Neural cell (in vitro differentiated cells): ENCODE data around the gene DHRS4L2. TPM values are rescaled to one million over a fixed set of nuclear protein-coding genes. Genes with fewer than 3 reads are reported as not detected.

Experiments
- H2AFZ ChIP-seq: fragments of 200-600, 300-800 bp; sonication (generic), shearing (Covaris generic); 2 replicates; pipeline ENCODE4 v1.6.0; 2014; ENCODE audit warnings: low read depth, mild to moderate bottlenecking, antibody characterized with exemption, low read length, moderate library complexity
- H3F3A ChIP-seq: fragments of 200-600 bp; shearing (Covaris generic); 2 replicates; pipeline ENCODE4 v1.6.1; 2016; ENCODE audit warnings: mild to moderate bottlenecking, moderate library complexity, mixed read lengths, antibody characterized with exemption, low read length; ENCODE audit not compliant: insufficient read depth, poor library complexity, severe bottlenecking
- H3K27ac ChIP-seq: fragments of 200-600, 300-800 bp; sonication (generic), shearing (Covaris generic); 2 replicates; pipeline ENCODE4 v1.5.1; 2014; ENCODE audit warnings: mild to moderate bottlenecking, low read length, moderate library complexity
- H3K27me3 ChIP-seq: fragments of 300-800, 200-600 bp; sonication (generic), shearing (Covaris generic); 2 replicates; pipeline ENCODE4 v1.6.0; 2014; ENCODE audit warnings: mild to moderate bottlenecking, low read depth, low read length, moderate library complexity; ENCODE audit not compliant: insufficient read depth
- H3K36me3 ChIP-seq: fragments of 300-800, 200-600 bp; sonication (generic), shearing (Covaris generic); 2 replicates; pipeline ENCODE4 v1.5.1; 2014; ENCODE audit warnings: mild to moderate bottlenecking, antibody characterized with exemption, low read length, moderate library complexity; ENCODE audit not compliant: insufficient read depth
- H3K4me2 ChIP-seq: fragments of 300-800, 200-600 bp; sonication (generic), shearing (Covaris generic); 2 replicates; pipeline ENCODE4 v1.6.0; 2014; ENCODE audit warnings: mild to moderate bottlenecking, low read length
- H3K4me3 ChIP-seq: fragments of 300-800, 200-600 bp; sonication (generic), shearing (Covaris generic); 2 replicates; pipeline ENCODE4 v1.5.1; 2014; ENCODE audit warnings: mild to moderate bottlenecking, low read length, moderate library complexity
- H3K79me2 ChIP-seq: fragments of 200-600 bp; shearing (Covaris generic); replicated peaks from 2 replicates; pipeline ENCODE4 v1.6.0; 2014; ENCODE audit warnings: mild to moderate bottlenecking, low read length, moderate library complexity; ENCODE audit not compliant: insufficient read depth
- H3K9ac ChIP-seq: fragments of 300-800, 200-600 bp; sonication (generic), shearing (Covaris generic); 2 replicates; pipeline ENCODE4 v1.6.1; 2016; ENCODE audit warnings: mild to moderate bottlenecking, low read length, mixed read lengths
- H3K9me2 ChIP-seq: fragments of 200-600 bp; shearing (Covaris generic); 2 replicates; pipeline ENCODE4 v1.6.1; 2016; ENCODE audit warnings: mild to moderate bottlenecking, low read length, mixed read lengths; ENCODE audit not compliant: insufficient read depth
- H3K9me3 ChIP-seq: fragments of 200-600, 300-800 bp; sonication (generic), shearing (Covaris generic); 2 replicates; pipeline ENCODE4 v1.6.1; 2016; ENCODE audit warnings: mild to moderate bottlenecking, mixed run types, low read length, moderate library complexity, mixed read lengths
- H4K20me1 ChIP-seq: fragments of 200-600 bp; shearing (Covaris generic); 2 replicates; pipeline ENCODE4 v1.6.1; 2016; ENCODE audit warnings: mild to moderate bottlenecking, mixed run types; ENCODE audit not compliant: insufficient read depth
- EP300 ChIP-seq: fragments of 450-650 bp; conservative IDR thresholded peaks from 2 replicates; pipeline ENCODE4 v1.6.1; 2014; ENCODE audit warnings: antibody characterized with exemption, mild to moderate bottlenecking, moderate library complexity; ENCODE audit not compliant: poor library complexity, severe bottlenecking
- EZH2 ChIP-seq: fragments of 200-600, 300-800 bp; shearing (Covaris generic), sonication (generic); IDR thresholded peaks from 2 replicates; pipeline ENCODE4 v1.6.1; 2014; ENCODE audit warnings: antibody characterized with exemption, low read length, borderline replicate concordance, mild to moderate bottlenecking; ENCODE audit not compliant: insufficient read depth, poor library complexity, severe bottlenecking
- MXI1 ChIP-seq: fragments of 450-650 bp; conservative IDR thresholded peaks from 2 replicates; pipeline ENCODE4 v1.6.1; 2014; ENCODE audit warnings: antibody characterized with exemption, mild to moderate bottlenecking; ENCODE audit not compliant: poor library complexity, severe bottlenecking
- POLR2AphosphoS5 ChIP-seq: IDR thresholded peaks from 2 replicates; pipeline ENCODE4 v1.6.1; 2012
- RAD21 ChIP-seq: fragments of 450-650 bp; conservative IDR thresholded peaks from 2 replicates; pipeline ENCODE4 v1.6.1; 2014; ENCODE audit warnings: antibody characterized with exemption, mild to moderate bottlenecking, moderate library complexity
- SMC3 ChIP-seq: fragments of 450-650 bp; conservative IDR thresholded peaks from 2 replicates; pipeline ENCODE4 v1.6.1; 2014; ENCODE audit warnings: antibody characterized with exemption, mild to moderate bottlenecking, moderate library complexity; ENCODE audit not compliant: poor library complexity
- TAF1 ChIP-seq: IDR thresholded peaks from 2 replicates; pipeline ENCODE4 v1.6.1; 2012; ENCODE audit warnings: low read depth
- polyA plus RNA-seq: library from polyadenylated mRNA; depleted of rRNA; stranded (reverse); fragments of >200 nt; gene quantifications from 2 replicates; pipeline ENCODE4 v1.2.3, GENCODE V29; 2014
- TF ChIP-seq, protein P1 (sequence below): fragments of 450-650 bp; IDR thresholded peaks from 2 replicates; pipeline ENCODE4 v1.5.1; 2014; ENCODE audit warnings: antibody characterized with exemption, mild to moderate bottlenecking, moderate library complexity; ENCODE audit not compliant: poor library complexity, severe bottlenecking
- TF ChIP-seq, protein P2 (sequence below): IDR thresholded peaks from 2 replicates; pipeline ENCODE4 v1.6.1; 2012; ENCODE audit warnings: borderline replicate concordance

Gene DHRS4L2
- polyA plus RNA-seq, 1 donor from 2014 or later = 3.0 TPM

DNA sequence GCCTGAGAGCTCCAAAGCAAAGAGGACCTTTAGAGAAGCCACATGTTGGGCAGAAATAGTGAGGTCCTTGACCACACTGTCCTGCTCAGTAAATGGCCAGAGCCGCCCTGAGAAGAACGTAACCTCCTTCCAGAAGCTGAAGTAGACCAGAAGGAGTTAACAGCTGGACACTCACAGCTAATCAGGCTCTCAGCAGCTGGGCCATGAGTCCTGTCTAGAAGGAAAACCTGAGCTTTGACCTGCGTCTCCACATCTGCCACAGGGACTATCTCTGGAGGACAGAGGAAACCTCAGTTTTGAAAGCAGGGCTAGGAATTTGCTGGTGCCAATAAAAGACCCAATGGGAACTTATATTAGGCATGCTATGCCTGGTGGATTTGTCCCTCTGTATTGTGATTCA, 47.5 kb upstream of the DHRS4L2 start:
- Histone ChIP-seq H3K4me2 (no peak overlapping the region), H3K27me3 (no peaks in the 10 kb centered on the region), H3K36me3 (no peaks in the 10 kb centered on the region), H3K27ac (no peak overlapping the region), H3K79me2 (no peaks in the 10 kb centered on the region), H4K20me1 (no peaks in the 10 kb centered on the region), H3F3A (no peaks in the 10 kb centered on the region), H3K9me2 (no peaks in the 10 kb centered on the region), H3K9me3 (peaks cover 3% of the 10 kb centered on the region), H3K4me3 (no peak overlapping the region), H2AFZ (no peak overlapping the region), H3K9ac (no peak overlapping the region)
- TF ChIP-seq POLR2AphosphoS5 (no peak), EZH2 (no peak), EP300 (no peak), RAD21 (no peak)

DNA sequence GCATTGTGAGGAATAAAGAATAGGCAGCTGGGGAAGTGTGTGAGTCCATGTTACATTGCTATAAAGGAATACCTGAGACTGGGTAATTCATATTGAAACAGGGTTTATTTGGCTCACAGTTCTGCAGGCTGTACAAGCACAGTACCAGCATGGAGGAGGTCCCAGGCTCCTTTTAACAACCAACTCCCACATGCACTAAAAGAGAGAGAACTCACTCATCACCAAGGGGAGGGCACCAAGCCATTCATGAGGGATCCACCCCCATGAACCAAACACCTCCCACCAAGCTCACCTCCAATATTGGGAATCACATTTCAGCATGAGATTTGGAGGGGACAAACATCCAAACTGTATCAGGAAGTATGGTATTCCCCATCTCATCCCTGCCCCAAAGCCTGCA, 47.1 kb upstream of the DHRS4L2 start:
- no peak overlapping the region for H3K4me3 ChIP-seq
- H3K27me3 ChIP-seq = no peaks in the 10 kb centered on the region
- H3K9ac ChIP-seq = no peak overlapping the region
- no peaks in the 10 kb centered on the region for H3K79me2 ChIP-seq
- H3F3A ChIP-seq = no peaks in the 10 kb centered on the region
- no peak overlapping the region for H2AFZ ChIP-seq
- no peaks in the 10 kb centered on the region for H3K36me3 ChIP-seq
- no peak overlapping the region for H3K4me2 ChIP-seq
- H4K20me1 ChIP-seq = no peaks in the 10 kb centered on the region
- TF ChIP-seq MXI1 (no peak), EP300 (no peak), RAD21 (no peak), POLR2AphosphoS5 (no peak), SMC3 (no peak), TAF1 (no peak), EZH2 (no peak)
- TF ChIP-seq, protein P1, sequence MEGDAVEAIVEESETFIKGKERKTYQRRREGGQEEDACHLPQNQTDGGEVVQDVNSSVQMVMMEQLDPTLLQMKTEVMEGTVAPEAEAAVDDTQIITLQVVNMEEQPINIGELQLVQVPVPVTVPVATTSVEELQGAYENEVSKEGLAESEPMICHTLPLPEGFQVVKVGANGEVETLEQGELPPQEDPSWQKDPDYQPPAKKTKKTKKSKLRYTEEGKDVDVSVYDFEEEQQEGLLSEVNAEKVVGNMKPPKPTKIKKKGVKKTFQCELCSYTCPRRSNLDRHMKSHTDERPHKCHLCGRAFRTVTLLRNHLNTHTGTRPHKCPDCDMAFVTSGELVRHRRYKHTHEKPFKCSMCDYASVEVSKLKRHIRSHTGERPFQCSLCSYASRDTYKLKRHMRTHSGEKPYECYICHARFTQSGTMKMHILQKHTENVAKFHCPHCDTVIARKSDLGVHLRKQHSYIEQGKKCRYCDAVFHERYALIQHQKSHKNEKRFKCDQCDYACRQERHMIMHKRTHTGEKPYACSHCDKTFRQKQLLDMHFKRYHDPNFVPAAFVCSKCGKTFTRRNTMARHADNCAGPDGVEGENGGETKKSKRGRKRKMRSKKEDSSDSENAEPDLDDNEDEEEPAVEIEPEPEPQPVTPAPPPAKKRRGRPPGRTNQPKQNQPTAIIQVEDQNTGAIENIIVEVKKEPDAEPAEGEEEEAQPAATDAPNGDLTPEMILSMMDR = no peak
- TF ChIP-seq, protein P2, sequence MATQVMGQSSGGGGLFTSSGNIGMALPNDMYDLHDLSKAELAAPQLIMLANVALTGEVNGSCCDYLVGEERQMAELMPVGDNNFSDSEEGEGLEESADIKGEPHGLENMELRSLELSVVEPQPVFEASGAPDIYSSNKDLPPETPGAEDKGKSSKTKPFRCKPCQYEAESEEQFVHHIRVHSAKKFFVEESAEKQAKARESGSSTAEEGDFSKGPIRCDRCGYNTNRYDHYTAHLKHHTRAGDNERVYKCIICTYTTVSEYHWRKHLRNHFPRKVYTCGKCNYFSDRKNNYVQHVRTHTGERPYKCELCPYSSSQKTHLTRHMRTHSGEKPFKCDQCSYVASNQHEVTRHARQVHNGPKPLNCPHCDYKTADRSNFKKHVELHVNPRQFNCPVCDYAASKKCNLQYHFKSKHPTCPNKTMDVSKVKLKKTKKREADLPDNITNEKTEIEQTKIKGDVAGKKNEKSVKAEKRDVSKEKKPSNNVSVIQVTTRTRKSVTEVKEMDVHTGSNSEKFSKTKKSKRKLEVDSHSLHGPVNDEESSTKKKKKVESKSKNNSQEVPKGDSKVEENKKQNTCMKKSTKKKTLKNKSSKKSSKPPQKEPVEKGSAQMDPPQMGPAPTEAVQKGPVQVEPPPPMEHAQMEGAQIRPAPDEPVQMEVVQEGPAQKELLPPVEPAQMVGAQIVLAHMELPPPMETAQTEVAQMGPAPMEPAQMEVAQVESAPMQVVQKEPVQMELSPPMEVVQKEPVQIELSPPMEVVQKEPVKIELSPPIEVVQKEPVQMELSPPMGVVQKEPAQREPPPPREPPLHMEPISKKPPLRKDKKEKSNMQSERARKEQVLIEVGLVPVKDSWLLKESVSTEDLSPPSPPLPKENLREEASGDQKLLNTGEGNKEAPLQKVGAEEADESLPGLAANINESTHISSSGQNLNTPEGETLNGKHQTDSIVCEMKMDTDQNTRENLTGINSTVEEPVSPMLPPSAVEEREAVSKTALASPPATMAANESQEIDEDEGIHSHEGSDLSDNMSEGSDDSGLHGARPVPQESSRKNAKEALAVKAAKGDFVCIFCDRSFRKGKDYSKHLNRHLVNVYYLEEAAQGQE = no peak
- no peak overlapping the region for H3K27ac ChIP-seq
- H3K9me3 ChIP-seq = peaks cover 3% of the 10 kb centered on the region
- H3K9me2 ChIP-seq = no peaks in the 10 kb centered on the region

DNA sequence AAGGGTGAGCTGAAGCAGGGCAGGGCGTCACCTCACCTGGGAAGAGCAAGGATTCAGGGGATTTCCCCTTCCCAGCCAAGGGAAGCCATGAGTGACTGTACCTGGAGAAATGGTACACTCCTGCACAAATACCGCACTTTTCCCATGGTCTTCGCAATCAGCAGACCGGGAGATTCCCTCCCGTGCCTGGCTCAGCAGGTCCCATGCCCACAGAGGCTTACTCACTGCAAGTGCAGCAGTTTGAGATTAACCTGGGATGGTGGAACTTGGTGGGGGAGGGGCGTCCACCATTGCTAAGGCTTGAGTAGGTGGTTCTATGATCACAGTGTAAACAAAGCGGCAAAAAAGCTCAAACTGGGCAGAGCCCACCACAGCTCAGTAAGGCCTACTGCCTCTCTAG, 46.1 kb upstream of the DHRS4L2 start:
- H3K27me3 ChIP-seq = no peaks in the 10 kb centered on the region
- H3K9ac ChIP-seq = no peak overlapping the region

More for the DNA sequence above, 46.1 kb upstream of the DHRS4L2 start:
- Histone ChIP-seq H3K9me2 (no peaks in the 10 kb centered on the region), H3K9me3 (peaks cover 3% of the 10 kb centered on the region), H3F3A (no peaks in the 10 kb centered on the region), H3K79me2 (no peaks in the 10 kb centered on the region), H3K4me3 (no peak overlapping the region), H3K36me3 (no peaks in the 10 kb centered on the region), H2AFZ (no peak overlapping the region), H4K20me1 (no peaks in the 10 kb centered on the region), H3K4me2 (no peak overlapping the region), H3K27ac (no peak overlapping the region)
- TF ChIP-seq POLR2AphosphoS5 (no peak), SMC3 (no peak), TAF1 (no peak), MXI1 (no peak), EZH2 (no peak), EP300 (no peak), RAD21 (no peak)
- TF ChIP-seq, protein P1 = no peak
- TF ChIP-seq, protein P2 = no peak
